ENCODE results near the gene WDPCP.
"Not testable (repeated sequence)": the region's sequence is repeated elsewhere in the genome, so short reads cannot be mapped to it uniquely, and the experiment has no call there.

The WDPCP gene

DNA sequence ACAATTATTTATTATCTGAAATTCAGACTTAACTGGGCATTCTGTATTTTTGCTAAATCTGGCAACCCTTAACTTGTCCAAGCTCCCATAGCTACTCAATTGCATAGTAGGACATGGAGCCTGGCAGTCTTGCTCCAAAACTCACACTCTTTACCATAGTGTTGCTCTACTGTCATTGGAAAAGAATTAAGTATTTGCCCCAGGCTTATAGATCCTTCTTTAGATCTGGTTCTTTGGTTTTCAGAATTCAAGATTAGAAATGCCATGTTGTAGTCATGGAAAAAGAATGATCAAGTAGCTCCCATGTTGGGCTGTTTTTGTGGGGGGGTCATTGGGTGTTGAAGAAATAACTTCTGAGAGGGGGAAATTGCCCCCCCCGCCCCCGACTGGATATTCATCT lies 240.9 kb downstream of the WDPCP start:
- DNase-seq, result no peak

DNA sequence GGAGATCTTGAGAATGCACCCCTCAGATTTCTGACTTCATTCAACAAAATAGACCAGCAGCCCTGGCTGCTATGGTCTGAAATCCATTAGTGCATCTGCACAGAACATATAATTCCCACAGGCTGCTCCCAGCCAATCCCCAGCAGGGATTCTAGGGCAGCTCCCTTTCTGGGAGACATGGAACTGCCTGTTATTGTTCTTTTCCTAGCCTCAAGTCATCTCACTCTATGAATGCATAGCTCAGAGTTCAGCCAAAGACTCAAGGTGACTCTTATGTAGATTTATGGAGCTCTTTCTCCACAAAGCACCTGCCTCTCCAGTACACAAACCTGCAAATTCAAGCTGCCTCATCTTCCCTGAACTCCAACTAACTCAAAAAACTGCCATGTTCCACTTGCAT lies 241.9 kb downstream of the WDPCP start:
- DNase-seq, result no peak

DNA sequence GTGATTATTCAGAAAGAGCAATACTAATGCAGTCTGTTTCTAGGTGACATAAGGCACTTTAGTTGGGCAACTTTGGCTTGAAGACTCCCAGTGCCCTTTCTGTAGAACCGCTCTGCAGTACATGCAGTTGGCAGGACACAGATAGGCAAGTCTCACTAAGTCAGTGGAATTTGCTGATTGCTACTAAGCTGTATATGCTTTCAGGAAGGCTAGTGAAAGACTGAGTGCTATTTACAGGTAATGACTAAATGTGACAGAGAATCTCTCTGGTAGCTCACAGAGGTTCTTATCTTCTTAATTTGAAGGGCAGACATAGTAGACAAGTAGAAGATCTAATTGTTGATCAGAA lies 243.0 kb downstream of the WDPCP start:
- DNase-seq, result no peak

DNA sequence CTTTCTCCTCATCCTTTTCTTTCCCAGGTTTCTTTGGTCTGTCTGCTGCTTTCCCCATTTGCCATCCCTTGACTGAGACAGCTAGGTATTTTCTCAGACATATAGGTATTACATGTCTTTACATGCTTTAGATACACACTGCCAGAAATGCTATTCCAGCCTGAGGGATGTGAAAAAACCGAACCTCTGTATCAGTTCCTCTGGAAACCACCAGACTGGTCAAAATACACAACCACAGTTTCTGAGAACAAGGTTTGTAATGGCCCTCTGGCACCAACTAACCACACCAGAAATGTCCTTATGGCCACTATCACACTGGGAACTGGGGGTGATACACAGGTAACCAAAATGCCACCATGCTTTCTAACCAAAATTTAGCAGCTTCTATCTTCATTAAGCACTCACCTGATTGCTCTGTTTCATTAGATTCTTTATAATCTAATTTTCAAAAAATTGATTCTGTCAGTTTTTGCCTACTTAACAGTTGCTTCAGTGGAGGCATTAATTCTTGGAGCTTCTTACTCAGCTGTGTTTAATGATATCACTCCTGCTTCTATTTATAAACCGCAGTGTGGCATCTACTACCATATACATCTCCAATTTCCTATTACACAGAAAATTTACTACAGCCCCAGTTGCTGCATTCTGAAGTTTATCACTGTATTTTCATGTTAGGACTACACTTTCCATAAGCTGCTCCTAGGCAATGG lies 243.5 kb downstream of the WDPCP start:
- DNase-seq, result no peak

DNA sequence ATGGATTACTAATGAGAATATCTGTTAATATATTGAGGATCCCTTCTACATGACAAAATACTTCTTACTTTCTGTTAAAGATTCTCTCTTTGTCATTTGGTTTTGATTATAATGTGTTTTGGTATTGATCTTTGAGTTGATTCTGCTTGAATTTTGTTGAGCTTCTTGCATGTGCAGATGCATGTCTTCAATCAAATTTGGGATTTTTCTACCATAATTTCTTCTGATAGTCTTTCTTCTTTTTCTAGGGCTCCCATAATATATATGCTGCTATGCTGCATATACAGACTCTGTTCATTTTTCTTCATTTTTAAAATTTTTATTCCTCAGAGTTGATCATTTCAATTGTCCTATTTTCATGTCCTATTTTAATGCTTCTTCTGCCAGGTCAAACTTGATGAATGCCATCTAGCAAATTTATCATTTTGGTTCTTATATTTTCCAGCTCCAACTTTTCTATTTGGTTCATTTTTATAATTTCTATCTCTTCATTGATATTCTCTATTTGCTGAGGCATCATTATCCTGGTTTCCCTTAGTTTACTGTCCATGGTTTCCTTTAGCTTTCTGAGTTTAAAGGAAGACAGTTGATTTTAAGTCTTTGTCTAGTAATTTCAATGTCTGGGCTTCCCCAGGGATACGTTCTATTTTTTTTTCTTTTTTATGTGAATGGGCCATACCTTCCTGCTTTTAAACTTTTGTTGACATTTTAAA lies 244.7 kb downstream of the WDPCP start:
- DNase-seq, result no peak

DNA sequence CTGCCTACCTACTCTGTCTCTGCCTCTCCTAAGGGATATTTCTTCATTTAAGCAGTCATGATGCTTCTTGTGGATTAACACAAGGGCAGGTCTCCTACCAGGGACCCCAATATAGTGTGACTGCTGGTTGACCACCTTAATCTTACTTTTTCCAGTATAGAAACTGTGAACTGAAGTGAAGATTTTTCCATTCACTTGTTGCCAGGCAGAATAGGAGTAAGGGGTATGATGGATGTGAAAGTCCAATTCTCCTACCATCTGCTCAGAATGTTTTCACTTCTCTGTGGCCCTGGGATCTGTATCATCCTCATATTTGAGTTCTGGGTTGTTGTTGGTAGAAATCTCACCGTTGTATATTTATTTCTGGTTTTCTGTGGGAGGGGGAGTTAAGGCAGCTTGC lies 247.8 kb downstream of the WDPCP start:
- DNase-seq, result no peak

DNA sequence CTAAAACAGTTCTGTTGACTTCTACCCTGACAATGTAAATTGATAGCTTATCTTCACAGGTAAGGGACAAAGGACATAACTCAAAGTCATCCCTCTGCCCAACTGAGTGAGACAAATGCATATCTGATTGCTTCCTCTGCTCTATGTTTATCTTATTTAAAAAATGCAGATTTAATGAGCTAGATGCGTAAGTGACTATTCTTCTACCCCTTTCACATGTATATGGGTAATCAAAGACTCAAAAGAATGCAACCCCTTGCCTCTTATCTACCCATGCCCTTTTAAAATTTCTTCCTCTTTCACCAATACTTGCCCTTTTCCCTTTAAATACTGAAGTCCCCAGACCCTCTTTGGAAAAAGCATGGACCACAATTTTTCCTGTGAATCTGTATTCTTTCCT lies 253.4 kb downstream of the WDPCP start:
- DNase-seq, result no peak

DNA sequence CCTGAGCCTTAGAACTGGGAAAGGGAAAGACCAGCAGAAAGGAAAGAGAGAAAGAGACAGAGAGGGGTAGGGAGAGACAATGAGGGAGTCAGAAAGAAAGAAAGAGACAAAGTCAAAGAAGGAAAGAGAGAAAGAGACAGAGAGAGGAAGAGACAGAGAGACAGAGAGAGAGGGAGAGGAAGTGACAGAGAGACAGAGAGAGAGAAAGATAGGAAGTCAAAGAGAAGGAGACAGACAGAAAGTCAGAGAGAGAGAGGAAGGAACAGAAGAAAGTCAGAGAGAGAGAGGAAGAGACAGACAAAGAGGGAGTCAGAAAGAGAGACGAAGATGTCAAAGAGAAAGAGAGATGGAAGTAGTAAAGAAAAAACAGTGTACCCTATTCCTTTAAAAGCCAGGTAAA lies 261.8 kb downstream of the WDPCP start:
- no peak for DNase-seq

DNA sequence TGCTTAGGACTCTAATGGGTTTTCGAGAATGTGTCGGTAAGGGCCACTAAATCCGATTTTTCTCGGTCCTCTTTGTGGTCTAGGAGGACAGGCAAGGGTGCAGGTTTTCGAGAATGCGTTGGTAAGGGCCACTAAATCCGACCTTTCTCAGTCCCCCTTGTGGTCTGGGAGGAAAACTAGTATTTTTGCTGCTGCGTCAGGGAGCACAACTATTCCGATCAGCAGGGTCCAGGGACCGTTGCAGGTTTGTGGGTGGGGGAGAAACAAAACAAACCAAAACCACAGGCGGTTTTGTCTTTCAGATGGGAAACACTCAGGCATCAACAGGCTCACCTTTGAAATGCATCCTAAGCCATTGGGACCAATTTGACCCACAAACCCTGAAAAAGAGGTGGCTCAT lies 264.6 kb downstream of the WDPCP start:
- DNase-seq, result not testable (repeated sequence)

DNA sequence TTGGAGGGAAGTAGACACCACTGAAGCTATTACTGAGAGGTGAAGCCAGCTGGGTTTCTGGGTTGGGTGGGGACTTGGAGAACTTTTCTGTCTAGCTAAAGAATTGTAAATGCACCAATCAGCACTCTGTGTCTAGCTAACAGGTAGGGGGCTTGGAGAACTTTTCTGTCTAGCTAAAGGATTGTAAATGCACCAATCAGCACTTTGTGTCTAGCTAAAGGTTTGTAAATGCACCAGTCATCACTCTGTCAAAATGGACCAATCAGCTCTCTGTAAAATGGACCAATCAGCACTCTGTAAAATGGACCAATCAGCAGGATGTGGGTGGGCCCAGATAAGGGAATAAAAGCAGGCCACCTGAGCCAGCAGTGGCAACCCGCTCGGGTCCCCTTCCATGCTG lies 266.3 kb downstream of the WDPCP start:
- DNase-seq, result not testable (repeated sequence)

DNA sequence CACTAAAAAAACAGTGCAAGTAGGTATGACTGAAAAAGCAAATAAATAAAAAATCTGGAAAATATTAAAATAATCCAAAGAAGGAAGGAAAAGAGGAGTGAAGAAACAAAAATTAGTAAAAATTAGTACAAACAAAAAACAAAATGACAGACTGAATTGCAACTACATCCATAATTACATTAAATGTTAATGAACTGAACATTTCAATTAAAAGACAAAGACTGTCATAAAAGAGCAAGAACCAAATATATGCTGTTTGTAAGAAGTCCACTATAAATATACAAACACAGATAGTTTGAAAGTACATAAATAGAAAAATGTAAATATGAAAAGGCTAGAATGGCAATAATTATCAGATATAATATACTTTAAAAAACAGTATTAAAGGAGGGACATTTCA lies 267.6 kb downstream of the WDPCP start:
- no peak for DNase-seq

DNA sequence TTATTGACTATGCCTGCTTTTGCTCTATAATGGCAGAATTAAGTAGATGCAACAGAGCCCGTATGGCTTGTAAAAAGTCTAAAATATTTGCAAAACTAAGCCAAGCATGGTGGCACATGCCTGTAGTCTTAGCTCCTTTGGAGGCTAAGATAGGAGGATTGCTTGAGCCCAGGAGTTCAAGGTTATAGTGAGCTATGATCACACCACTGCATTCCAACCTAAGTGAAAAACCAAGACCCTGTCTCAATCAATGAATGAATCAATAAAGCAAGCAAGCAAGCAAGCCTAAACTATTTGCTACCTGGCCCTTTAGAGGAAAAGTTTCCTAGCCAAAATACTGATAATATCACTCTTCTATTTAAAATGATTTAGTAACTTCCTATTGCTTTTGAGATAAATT lies 277.7 kb downstream of the WDPCP start:
- no peak for DNase-seq

DNA sequence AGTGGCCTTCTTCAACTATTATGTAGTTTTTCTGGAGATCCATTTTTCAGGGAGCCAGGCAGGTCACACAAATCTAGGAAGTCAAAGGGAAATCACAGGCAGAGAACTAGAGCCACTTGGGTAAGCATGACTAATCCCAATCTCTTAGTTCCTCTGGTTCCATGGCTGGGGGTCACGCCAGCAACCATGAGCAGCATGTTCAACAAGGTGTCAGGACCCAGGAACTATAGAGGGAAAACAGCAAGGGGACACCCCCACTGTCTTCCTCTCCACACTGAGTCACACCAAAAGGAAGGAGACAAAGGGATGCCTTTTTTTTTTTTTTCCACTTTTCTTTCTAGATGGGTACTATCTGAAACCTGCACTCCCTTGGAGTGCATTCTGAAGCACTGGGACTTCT lies 286.8 kb downstream of the WDPCP start:
- DNase-seq, result peak; percentile 50

DNA sequence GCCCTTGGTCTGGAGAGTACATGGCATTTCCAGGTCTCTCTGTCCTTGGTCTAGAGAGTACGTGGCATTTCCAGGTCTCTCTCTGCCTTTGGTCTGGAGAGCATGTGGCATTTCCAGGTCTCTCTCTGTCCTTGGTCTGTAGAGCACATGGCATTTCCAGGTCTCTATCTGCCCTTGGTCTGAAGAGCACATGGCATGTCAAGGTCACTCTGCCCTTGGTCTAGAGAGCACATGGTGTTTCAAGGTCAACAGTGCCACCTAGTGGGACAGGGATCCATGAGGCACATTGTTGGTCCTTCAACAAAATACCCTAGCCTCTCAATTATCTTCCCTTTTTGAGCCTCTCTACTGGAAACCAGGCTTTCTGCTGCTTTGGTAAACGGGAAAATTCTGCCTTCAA lies 287.4 kb downstream of the WDPCP start:
- peak; percentile 34 for DNase-seq

DNA sequence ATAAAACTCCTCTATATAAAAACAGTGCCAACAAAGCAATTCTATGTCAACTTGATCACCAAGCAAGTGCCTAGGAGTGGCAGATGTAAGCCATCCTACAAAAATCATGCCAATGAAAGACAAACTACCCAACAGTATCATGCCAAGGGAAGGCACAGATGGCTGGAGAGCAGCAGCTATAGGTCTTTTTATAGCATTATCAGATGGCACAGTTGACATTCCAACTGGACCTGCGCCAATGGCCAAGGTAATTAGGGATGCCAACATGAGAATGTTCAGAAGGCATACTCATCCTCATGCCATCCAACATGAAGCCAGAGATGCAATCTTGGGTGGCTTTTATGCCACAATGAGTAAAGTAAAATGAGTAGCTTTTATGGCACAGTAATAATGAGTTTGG lies 300.3 kb downstream of the WDPCP start:
- DNase-seq, result no peak

DNA sequence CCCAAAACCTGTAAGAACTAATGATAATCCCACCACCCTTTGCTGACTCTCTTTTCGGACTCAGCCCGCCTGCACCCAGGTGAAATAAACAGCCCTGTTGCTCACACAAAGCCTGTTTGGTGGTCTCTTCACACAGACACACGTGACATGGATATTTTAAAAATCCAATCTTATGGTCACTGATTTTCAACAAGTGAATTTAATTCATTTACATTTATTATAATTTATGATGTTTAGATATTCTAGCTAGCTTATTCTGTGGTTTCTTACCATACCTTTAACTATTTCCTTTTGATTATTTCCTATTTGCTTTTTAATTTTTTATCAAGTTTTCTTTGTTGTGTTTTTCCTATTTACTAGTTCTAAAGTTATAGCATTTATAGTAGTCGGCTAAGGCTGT lies 301.8 kb downstream of the WDPCP start:
- DNase-seq, result not testable (repeated sequence)

DNA sequence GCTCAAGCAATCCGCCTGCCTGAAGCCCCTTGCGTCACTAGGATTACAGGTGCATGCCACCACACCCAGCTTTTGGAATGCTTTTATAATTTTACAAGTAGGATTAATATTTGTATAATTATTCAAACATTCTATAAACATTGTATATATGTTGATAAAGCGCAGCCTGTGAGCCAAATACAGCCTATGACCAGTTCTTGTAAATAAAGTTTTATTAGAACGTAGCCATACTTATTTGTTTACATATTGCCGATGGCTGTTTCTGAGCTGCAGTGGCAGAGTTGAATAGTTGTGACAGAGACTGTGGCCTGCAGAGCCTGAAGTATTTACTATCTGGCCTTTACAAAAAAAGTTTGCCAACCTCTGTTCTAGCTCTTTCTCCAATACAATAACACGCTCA lies 305.0 kb downstream of the WDPCP start:
- DNase-seq, result no peak

DNA sequence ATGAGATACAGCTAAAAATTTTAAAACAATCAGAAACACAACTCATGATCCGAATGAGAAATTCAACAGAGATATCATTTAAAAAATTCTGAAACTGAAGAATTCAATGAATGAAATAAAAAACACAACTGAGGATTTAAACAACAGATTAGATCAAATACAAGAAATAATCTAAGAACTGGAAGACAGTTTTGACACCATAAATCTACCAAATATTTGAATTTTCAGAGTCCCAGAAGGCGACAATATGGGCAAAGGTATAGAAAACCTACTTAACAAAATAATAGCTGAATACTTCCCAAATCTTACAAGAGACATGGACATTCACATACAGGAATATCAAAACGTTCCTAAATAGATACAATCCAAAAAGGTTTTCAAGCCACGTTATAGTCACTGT lies 315.7 kb downstream of the WDPCP start:
- DNase-seq, result no peak

DNA sequence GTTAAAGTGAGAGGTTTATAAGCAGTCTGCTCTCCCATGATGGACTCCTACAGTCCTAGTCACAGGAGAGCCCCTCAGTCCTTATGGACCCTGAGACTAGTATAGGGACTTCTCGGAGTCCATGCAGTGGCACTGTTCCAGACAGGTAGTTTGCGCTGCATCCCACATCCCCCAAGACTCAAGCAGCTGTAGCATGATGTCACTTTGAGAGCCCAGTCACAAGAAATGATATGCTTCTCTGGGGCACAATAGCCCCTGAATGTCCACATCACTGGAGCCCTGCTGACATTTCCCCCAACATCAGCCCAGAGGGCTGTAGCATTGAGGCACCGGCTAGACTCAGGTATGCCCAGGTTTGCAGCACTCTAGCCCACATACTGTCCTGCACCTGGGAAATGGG lies 317.6 kb downstream of the WDPCP start:
- DNase-seq, result no peak

DNA sequence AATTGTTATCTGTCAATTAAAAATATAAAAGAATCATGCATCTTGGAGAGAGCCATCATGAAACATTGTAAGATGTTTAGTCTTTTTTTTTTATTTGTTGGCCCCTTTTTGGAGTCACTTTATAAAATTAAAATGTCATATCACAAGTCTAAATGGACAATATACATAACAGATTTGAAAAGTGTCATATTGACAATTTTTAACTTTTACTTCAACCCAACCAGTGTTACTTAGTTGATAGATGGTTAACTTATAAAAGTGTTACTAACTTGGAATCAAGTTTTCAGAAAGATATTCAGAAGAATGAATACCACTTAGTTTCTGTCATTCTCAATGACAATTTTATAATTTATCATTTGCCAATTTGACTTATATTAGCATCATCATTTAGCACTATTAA lies 319.3 kb downstream of the WDPCP start:
- DNase-seq, result no peak

DNA sequence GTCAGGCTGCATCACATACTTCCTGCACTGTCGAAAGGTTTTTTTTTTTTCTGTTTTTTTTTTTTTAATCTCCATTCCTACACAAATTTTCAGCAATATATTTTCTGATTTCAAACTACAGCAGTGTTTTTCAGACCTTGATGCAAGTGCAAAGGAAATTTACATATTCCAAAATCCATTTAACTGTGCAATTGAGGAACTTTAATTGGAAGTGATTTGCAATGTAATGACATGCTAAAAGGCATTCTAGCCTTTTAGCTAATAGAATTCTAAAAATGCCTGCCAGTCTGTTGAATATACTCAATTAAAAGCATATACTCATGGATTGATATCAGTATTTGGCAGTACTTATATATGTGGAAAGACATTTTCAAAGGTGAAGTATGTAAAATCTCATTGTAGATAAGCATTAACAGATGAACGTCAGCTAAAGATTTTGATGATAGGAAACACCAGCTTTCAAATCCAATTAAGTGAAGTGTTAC lies 327.1 kb downstream of the WDPCP start:
- DNase-seq, result no peak

DNA sequence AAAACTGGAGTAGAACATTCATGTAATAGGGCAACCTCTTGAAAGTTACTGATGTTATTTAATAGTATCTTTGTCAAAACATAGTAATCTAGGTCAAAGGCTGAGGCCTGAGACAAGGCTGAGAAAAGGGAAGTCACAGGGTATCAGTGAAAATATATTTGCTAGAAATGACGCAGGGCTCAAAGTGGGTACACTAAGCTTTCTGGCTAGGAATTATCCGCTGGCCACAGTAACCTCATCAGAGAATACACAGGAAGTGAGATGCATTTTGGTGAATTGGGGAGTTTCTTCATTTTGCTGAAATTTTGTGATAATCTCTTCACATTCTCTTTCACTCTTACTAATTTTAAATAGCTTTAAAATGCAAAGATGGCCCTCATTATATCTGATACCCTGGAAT lies 330.8 kb downstream of the WDPCP start:
- DNase-seq, result no peak

DNA sequence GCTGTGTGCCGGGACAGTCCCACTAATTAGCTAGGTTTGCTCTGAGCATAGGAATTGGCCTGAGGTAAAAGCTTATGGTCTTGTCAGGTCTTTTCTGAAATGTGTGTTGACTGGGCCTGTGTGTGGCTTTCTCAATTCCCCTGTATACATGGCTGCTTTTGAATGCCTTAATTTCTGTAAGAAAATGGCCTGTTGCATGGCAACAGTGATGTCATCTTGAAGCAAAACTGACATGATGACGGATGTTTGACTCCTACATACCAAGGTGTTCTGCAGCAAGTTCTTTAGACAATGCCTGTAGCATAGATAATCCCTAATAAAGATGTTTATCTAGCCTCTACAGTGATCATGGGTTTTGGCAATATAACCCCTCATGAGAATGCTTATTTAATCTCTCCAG lies 339.1 kb downstream of the WDPCP start:
- no peak for DNase-seq

DNA sequence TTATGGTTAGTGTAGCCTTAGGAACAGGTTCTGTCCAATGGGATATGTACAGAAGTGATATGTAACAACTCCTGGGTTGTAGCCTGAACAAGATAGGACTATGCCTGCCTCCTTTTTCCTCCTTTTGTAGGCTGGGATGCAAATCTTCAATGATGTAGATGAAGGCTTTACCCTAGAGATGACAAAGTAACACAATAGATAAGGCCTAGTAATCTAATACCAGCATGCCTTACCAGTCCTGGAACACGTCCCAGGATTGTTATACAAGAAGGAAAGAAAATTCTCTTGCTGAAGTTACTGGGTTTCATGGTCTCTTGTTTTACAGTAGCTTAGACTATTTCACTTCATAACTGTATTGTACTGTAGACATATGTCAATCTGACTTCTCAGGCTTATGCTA lies 345.5 kb downstream of the WDPCP start:
- DNase-seq, result no peak

Measured in DMS53 (cell line).